HG02678 (cell line): ENCODE results near the gene FYCO1.

ENCODE experiments used
- ATAC-seq: cut with Tn5 transposase; IDR thresholded peaks from one replicate; pipeline ENCODE4 v1.9.1; 2021; ENCODE audit warnings: mild to moderate bottlenecking, moderate library complexity; ENCODE audit not compliant: unreplicated experiment

FYCO1 gene

DNA sequence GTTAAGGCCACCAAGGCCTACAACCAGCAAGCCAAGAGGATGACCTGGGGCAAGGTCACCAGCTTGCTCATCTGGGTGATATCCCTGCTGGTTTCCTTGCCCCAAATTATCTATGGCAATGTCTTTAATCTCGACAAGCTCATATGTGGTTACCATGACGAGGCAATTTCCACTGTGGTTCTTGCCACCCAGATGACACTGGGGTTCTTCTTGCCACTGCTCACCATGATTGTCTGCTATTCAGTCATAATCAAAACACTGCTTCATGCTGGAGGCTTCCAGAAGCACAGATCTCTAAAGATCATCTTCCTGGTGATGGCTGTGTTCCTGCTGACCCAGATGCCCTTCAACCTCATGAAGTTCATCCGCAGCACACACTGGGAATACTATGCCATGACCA lies 48.7 kb downstream of the FYCO1 start:
- no peak for ATAC-seq

- ATAC-seq, result no peak
Measured at GRCh38 chr3:45946307-45946706, 49.3 kb downstream of the FYCO1 start.

GRCh38 chr3:45944830-45945620 lies 50.6 kb downstream of the FYCO1 start:
- ATAC-seq, result no peak

- no peak for ATAC-seq
Measured at GRCh38 chr3:45943207-45943846, 52.3 kb downstream of the FYCO1 start, which contains the start of gene CXCR6. Gene CXCR6 (plus strand): TSS chr3:45943464. CDS start chr3:45946482, 3,018 bp downstream.

GRCh38 chr3:45942051-45942825 lies 53.4 kb downstream of the FYCO1 start:
- ATAC-seq, result no peak

DNA sequence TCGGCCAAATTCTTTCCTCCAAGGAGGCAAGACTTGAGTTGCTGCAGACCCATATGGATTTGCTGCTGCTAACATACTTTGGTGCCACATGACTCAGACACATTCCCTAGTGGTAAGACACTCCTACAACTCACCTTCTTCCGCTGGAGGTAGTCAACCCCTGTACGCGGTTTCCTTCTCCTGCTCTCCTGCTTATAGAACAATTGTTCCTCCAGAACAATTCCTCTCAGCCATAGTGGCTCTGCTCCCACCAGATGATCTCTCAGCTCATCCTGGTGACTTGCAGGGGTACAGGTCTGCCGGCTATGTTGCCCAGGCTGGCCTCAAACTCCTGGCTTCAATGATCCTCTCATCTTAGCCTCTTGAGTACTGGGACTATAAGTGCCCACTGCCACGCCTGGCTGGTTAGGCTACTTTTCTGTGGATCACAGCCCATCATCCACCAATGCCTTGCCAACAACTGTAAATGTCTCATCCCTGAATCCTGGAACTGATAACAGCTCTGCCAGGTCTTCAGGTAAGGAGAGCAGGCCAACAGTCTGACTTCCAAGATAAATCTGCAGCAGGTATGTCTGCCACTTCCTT lies 54.8 kb downstream of the FYCO1 start:
- no peak for ATAC-seq

- no peak for ATAC-seq
Measured at GRCh38 chr3:45940004-45940780, 55.4 kb downstream of the FYCO1 start.

DNA sequence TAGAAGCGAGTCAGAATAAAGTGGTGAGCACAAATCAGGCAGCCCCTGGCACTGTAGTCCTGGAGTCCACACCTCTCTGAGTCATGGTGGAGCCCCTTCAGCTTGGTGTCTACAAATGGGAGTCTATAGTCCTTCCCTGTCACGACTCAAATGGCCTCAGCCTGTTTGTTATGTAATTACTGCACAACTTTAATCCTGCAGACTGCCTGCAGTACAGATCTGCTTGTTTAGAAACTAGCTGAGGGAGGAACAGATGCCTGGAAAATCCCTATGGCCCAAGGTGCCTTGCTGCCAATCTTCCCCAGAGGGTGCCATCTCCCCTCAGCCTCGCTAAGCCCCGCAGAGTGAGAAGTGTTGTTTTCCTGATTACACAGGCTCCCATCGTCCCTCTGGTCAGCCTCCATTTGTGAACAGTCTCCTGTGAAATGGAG lies 56.3 kb downstream of the FYCO1 start:
- ATAC-seq, result no peak

- ATAC-seq, result no peak
Measured at GRCh38 chr3:45938864-45939263, 56.8 kb downstream of the FYCO1 start.

- ATAC-seq, result no peak
Measured at GRCh38 chr3:45938043-45938435, 57.6 kb downstream of the FYCO1 start.

DNA sequence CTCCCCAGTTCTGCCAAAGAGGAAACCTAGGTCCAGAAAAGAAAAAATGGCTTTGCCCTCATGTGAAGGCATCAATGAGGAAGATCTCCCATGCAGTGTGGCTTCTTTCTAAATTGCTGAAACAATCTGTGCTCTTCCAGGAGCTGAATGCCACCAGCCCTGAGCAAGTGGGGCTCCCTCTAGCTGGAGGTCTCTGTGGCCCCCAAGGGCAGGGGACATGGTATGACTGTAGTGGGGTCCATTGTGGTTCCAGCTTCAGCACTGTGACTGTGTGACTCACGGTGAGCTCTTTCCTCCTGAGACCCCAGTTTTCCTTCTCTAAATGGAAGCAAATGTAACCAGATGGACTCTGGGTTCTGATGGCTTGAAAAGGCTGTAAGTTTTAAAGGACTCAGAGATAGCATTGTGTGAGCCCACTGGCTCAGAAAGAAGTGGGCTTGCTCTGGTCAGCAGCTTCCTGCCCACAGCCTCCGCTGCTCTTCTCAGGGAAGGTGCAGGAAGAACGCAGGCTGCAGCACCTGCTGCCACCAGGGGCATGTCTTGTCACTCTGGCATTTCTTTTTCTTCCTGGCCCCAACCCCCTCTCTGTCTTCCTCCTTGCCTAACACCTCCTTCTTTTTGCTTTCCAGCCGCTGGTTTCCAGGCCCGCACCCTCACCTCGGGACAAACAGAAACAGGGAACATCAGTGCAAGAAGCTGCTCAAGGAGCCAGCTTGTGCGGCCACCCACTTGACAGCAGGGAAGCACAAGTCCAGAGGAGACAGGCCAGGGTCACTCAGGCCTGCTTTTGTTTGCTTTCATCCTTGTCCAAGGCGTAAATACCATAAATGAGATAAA lies 58.2 kb downstream of the FYCO1 start:
- no peak for ATAC-seq

DNA sequence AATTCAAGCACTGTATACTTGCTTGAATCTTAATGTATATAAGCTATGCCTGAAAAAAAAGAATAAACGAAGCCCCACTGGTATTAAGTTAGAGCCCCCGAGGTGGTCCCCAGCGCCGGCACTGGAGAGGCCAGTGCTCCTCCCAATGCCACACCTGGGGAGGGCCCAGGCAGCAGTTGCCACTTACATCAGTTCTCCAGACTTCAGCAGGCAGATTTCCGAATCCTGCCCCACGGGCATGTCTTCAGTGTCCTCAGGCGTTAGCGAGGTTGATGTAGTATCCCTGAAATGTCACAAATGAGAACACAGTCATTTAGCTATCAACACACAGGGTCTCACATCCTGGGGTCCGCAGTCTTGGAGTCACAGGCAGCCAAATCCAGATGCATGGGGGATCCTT lies 59.4 kb downstream of the FYCO1 start:
- ATAC-seq, result no peak

- ATAC-seq, result no peak
Measured at GRCh38 chr3:45933591-45933990, 62.0 kb downstream of the FYCO1 start.

GRCh38 chr3:45932112-45932511 lies 63.5 kb downstream of the FYCO1 start:
- ATAC-seq, result no peak

DNA sequence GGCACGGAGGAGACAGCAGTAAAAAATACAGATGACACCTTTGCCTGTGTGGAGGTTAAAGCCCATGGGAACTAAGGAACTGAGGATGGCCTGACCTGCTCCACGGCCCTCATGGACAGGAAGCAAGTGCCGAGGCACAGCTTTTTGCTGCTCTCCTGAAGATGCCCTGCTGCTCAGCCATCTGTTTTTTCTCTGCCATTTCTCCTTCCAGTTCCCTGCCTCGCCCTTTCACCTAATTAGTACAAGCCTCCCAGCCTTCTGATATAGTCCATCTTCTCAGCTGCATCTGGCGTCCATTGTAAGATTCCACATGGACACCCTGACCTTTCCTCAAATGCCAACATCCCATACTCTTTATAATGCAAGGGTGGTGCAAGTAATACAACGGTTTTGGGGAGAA lies 64.1 kb downstream of the FYCO1 start:
- ATAC-seq, result no peak

DNA sequence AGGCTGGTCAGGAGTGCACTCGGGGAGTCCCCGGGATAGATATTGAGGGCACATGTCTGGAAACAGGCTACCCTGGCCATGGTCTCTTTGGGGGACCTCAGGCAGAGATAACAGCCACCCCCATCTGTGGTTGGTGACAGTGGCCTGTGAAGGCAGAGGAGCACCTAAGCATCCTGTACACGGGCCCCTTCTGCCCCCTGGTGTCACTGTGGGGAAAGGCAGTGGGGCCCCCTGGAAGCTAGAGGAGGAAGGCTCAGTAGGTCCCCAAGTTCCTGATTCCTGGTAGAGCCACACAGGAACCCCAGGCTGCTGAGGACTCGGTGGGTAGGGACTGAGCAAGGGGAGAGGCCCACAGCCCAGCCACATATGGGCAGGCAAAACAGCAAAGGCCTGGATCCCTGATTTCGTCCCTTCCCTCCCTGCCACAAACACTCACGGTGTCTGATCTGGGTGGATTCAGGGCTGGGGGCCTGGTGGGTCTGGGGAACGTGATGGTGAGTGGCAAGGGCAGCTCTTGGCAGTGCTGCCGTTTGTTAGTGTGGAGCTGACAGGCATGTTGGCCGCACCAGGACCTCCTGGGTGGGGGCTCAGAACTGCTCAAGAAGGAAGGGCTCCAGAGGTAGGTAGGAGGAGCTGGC lies 66.5 kb downstream of the FYCO1 start:
- ATAC-seq, result peak; percentile 70

DNA sequence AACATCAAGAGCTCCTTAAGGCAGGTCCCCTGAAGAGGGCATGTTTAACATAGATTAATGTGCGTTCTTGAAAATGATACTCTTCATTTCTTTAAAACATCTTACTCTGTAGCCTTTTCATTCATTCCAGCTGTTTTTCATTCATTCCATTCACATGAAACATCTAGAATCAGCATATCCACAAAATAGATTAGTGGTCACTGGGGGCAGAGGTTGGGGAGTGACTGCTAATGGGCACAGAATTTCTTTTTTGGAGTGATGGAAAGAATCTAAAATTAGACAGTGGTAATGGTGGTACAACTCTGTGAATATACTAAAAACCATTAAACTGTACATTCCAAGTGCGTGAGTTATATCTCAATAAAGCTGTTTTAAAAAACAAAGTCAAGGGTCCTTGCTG lies 67.7 kb downstream of the FYCO1 start:
- ATAC-seq, result no peak

- ATAC-seq, result no peak
Measured at GRCh38 chr3:45923755-45924154, 71.9 kb downstream of the FYCO1 start.

GRCh38 chr3:45922950-45923590 lies 72.6 kb downstream of the FYCO1 start:
- ATAC-seq, result no peak
